GM18861 (cell line): ENCODE measurements around the gene IRF6.

Source experiments
- ATAC-seq: cut with Tn5 transposase; IDR thresholded peaks from one replicate; pipeline ENCODE4 v1.9.1; 2021; ENCODE audit not compliant: unreplicated experiment

The IRF6 gene

DNA sequence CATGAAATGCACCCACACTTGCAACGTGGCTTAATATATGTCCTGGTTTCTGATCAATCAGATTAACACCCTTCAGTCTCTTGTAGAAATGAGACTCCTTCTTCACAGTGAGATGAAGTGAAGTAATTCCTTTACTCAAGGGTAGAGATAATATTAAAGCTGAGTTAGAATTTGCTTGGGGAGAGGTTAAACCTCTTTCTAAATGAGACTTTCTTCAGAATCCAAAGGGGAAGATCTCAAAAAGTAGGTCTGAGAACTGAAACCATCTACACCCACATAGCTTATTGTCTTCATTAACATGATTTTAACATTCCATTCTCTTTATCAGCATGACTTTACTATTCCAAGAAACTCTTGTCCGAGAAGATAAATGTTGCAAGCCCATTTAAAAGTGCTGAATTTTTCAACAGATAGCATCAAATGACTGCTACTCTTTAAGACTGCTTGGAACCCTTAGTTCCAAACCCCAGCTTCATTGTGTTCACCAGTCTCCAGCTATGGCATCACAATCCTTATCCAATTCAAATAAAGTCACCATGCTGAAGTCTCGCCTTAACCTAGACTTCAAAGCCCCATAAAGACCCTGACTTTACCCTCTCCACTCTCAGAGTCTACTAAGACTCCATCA lies 69.3 kb downstream of the IRF6 start:
- no peak for ATAC-seq
